Right cardiac atrium (tissue), 5 donors: Measurements from ENCODE around the gene ANAPC2. TPM values are rescaled to one million over a fixed set of nuclear protein-coding genes. Genes with fewer than 3 reads are reported as not detected.
"Not testable (repeated sequence)": the region's sequence is repeated elsewhere in the genome, so short reads cannot be mapped to it uniquely, and the experiment has no call there.

ENCODE experiments used
- ATAC-seq, 2 donors: fragments of 200-7000 bp; cut with Tn5 transposase; one replicate each; pipeline versions ENCODE4 v1.8.0 to v1.9.1; 2020; ENCODE audit warnings: moderate library complexity in 2 of 2, mild to moderate bottlenecking in 1 of 2
- DNase-seq, 3 donors: peaks; one replicate each; pipeline ENCODE4 v3.0.0-alpha.2; 2020
- H3K27ac ChIP-seq: one replicate; pipeline ENCODE4 v1.5.1; 2013; ENCODE audit warnings: mild to moderate bottlenecking, low read length, control low read depth, moderate library complexity
- H3K27me3 ChIP-seq: one replicate; pipeline ENCODE4 v1.6.1; 2013; ENCODE audit not compliant: control insufficient read depth, insufficient read depth
- H3K4me1 ChIP-seq: one replicate; pipeline ENCODE4 v1.6.1; 2013; ENCODE audit warnings: low read length; ENCODE audit not compliant: control insufficient read depth, insufficient read depth
- H3K4me3 ChIP-seq: one replicate; pipeline ENCODE4 v1.5.1; 2013; ENCODE audit warnings: low read length, control low read depth
- H3K9me3 ChIP-seq: one replicate; pipeline ENCODE4 v1.6.1; 2013; ENCODE audit warnings: low read length; ENCODE audit not compliant: control insufficient read depth
- WGBS: extraction: QIAGEN DNeasy Blood & Tissue Kit; methylation state at CpG from one replicate; pipeline ENCODE4 v1.1.7; 2013; 5-methylcytosine and 5-hydroxymethylcytosine counted together
- intact Hi-C, 4 donors: fragments of 100-400 bp; cut with DNase I; formaldehyde crosslinking; loops; one replicate each; pipeline versions ENCODE4 v1.11.0 to v1.14.0; 2022 to 2023
- polyA plus RNA-seq: library from polyadenylated mRNA; stranded (reverse); fragments of 200-250 nt; gene quantifications from one replicate; pipeline ENCODE4 v1.2.3, GENCODE V29; 2013
- total RNA-seq, 4 donors: library from RNA; stranded (reverse); fragmentation: NEBNext Ultra II Directional; extraction: Animal tissue kit (Norgen Biotek cat#: 25700); gene quantifications; one replicate each; pipeline ENCODE4 v1.2.1, GENCODE V29; 2021
- donor health status: healthy with polysubstance abuse.
- donor health status: DM: no; HTN: yes; CAD: no.
- donor health status: DM: no; HTN: no; CAD: no.
- donor health status: DM: no; HTN: yes; CAD: no; lungs with severe emphysema.
- donor health status: DM: yes; HTN: yes; CAD: no.

Gene ANAPC2
- total and polyA plus RNA-seq, 5 donors: 26.6 to 45.7 (median 32.3) TPM

- intact Hi-C loops: no loop called here
- H3K4me1 ChIP-seq: no peaks in the 10 kb centered on the region
- no peak overlapping the region for H3K4me3 ChIP-seq
- H3K27ac ChIP-seq: no peak overlapping the region
- WGBS: 72% methylated on average over 23 of the region's 23 CpGs
- ATAC-seq (no peak), DNase-seq (peak in 2 of 3 donors; percentile 9 to 17)
- H3K9me3 ChIP-seq: no peaks in the 10 kb centered on the region
- no peaks in the 10 kb centered on the region for H3K27me3 ChIP-seq
Measured at GRCh38 chr9:137136881-137137607, 51.3 kb downstream of the ANAPC2 start.

GRCh38 chr9:137136261-137136880 lies 52.0 kb downstream of the ANAPC2 start:
- WGBS: 31% methylated on average over 27 of the region's 27 CpGs
- ATAC-seq (no peak), DNase-seq (peak in 2 of 3 donors; percentile 27 to 41)
- Histone ChIP-seq H3K27ac (no peak overlapping the region), H3K9me3 (no peaks in the 10 kb centered on the region), H3K4me1 (no peaks in the 10 kb centered on the region), H3K4me3 (no peak overlapping the region), H3K27me3 (no peaks in the 10 kb centered on the region)
- intact Hi-C loops: no loop called here

GRCh38 chr9:137135154-137135553 lies 53.2 kb downstream of the ANAPC2 start:
- H3K27ac ChIP-seq, H3K4me1 ChIP-seq, H3K9me3 ChIP-seq, H3K27me3 ChIP-seq, intact Hi-C loops, H3K4me3 ChIP-seq, ATAC-seq: not testable (repeated sequence)
- 80% methylated on average over 9 of the region's 9 CpGs for WGBS
- peak in 2 of 3 donors; percentile 2 to 11 for DNase-seq

GRCh38 chr9:137134191-137134590 lies 54.2 kb downstream of the ANAPC2 start:
- Histone ChIP-seq H3K27ac (no peak overlapping the region), H3K9me3 (no peaks in the 10 kb centered on the region), H3K4me3 (no peak overlapping the region), H3K4me1 (no peaks in the 10 kb centered on the region), H3K27me3 (no peaks in the 10 kb centered on the region)
- WGBS: 75% methylated on average over 4 of the region's 4 CpGs
- DNase-seq (peak in 1 of 3 donors; percentile 14), ATAC-seq (no peak)
- intact Hi-C loops: no loop called here

GRCh38 chr9:137130176-137130755 lies 58.1 kb downstream of the ANAPC2 start:
- Histone ChIP-seq H3K9me3 (no peaks in the 10 kb centered on the region), H3K27me3 (no peaks in the 10 kb centered on the region), H3K27ac (no peak overlapping the region), H3K4me3 (peak overlapping the region; percentile 80), H3K4me1 (peaks cover 4% of the 10 kb centered on the region)
- WGBS: 6% methylated on average over 58 of the region's 58 CpGs
- ATAC-seq: no peak
- peak; percentile 6 to 46 (median 43) for DNase-seq
- intact Hi-C loops: no loop called here

GRCh38 chr9:137129456-137130175 lies 58.7 kb downstream of the ANAPC2 start:
- no peaks in the 10 kb centered on the region for H3K27me3 ChIP-seq
- DNase-seq (peak; percentile 91 to 96 (median 96)), ATAC-seq (peak; percentile 98 to 99)
- H3K4me3 ChIP-seq: peak overlapping the region; percentile 80
- intact Hi-C loops: no loop called here
- H3K9me3 ChIP-seq: no peaks in the 10 kb centered on the region
- WGBS: under 1% methylated on average over 86 of the region's 86 CpGs
- H3K27ac ChIP-seq: peak overlapping the region; percentile 69
- peaks cover 4% of the 10 kb centered on the region for H3K4me1 ChIP-seq

GRCh38 chr9:137128862-137129455 lies 59.4 kb downstream of the ANAPC2 start:
- peak in 1 of 3 donors; percentile 65 for DNase-seq

GRCh38 chr9:137128158-137128861 lies 60.0 kb downstream of the ANAPC2 start:
- intact Hi-C loops: no loop called here
- peak in 2 of 3 donors; percentile 35 to 48 for DNase-seq
- no peak overlapping the region for H3K4me3 ChIP-seq
- no peak for ATAC-seq
- H3K9me3 ChIP-seq: no peaks in the 10 kb centered on the region
- H3K4me1 ChIP-seq: peaks cover 4% of the 10 kb centered on the region
- 73% methylated on average over 19 of the region's 19 CpGs for WGBS
- no peak overlapping the region for H3K27ac ChIP-seq
- H3K27me3 ChIP-seq: no peaks in the 10 kb centered on the region

More at GRCh38 chr9:137128862-137129455, 59.4 kb downstream of the ANAPC2 start:
- WGBS: 26% methylated on average over 37 of the region's 37 CpGs
- H3K4me3 ChIP-seq: peak overlapping the region; percentile 80
- no peaks in the 10 kb centered on the region for H3K27me3 ChIP-seq
- no peaks in the 10 kb centered on the region for H3K9me3 ChIP-seq
- intact Hi-C loops: no loop called here
- peak overlapping the region; percentile 69 for H3K27ac ChIP-seq
- peak; percentile 9 to 17 for ATAC-seq
- H3K4me1 ChIP-seq: peaks cover 4% of the 10 kb centered on the region

GRCh38 chr9:137127301-137128157 lies 60.8 kb downstream of the ANAPC2 start:
- intact Hi-C loops: no loop called here
- Histone ChIP-seq H3K27ac (peak overlapping the region; percentile 44), H3K4me3 (peak overlapping the region; percentile 4), H3K4me1 (peaks cover 4% of the 10 kb centered on the region), H3K9me3 (no peaks in the 10 kb centered on the region), H3K27me3 (no peaks in the 10 kb centered on the region)
- ATAC-seq (peak; percentile 8 to 24), DNase-seq (peak in 2 of 3 donors; percentile 66 to 78)
- WGBS: 34% methylated on average over 24 of the region's 24 CpGs
